SU-DHL-6 (cell line): ENCODE results near the gene COMMD9.

Source experiments
- H2AFZ ChIP-seq: fragments of 200-600 bp; sonication (generic); 2 replicates; pipeline ENCODE4 v1.6.1; 2014; ENCODE audit warnings: low read depth, mild to moderate bottlenecking, moderate library complexity, mixed read lengths, antibody characterized with exemption, low read length; ENCODE audit not compliant: severe bottlenecking
- H3F3A ChIP-seq: fragments of 200-600 bp; shearing (Covaris generic); 2 replicates; pipeline ENCODE4 v1.6.0; 2016; ENCODE audit warnings: antibody characterized with exemption, mild to moderate bottlenecking; ENCODE audit not compliant: insufficient read depth
- H3K27ac ChIP-seq: fragments of 200-600 bp; sonication (generic); 2 replicates; pipeline ENCODE4 v1.5.1; 2016; ENCODE audit warnings: low read depth, mild to moderate bottlenecking, low read length, moderate library complexity, mixed read lengths
- H3K27me3 ChIP-seq: fragments of 200-600 bp; sonication (generic), shearing (Covaris generic); 2 replicates; pipeline ENCODE4 v1.6.0; 2014; ENCODE audit warnings: mild to moderate bottlenecking, low read length
- H3K36me3 ChIP-seq: fragments of 200-600 bp; sonication (generic); 2 replicates; pipeline ENCODE4 v1.6.1; 2014; ENCODE audit warnings: mild to moderate bottlenecking, low read length, mixed read lengths
- H3K4me2 ChIP-seq: fragments of 300-600, 200-600 bp; shearing (Covaris generic), sonication (generic); 2 replicates; pipeline ENCODE4 v1.6.0; 2014; ENCODE audit warnings: low read length, low read depth, mild to moderate bottlenecking; ENCODE audit not compliant: poor library complexity, severe bottlenecking
- H3K4me3 ChIP-seq: fragments of 200-600 bp; sonication (generic); 2 replicates; pipeline ENCODE4 v1.5.1; 2014; ENCODE audit warnings: antibody characterized with exemption, low read length, mild to moderate bottlenecking, mixed read lengths; ENCODE audit not compliant: insufficient read depth, poor library complexity, severe bottlenecking
- H3K79me2 ChIP-seq: fragments of 200-600 bp; sonication (generic); 2 replicates; pipeline ENCODE4 v1.6.1; 2014; ENCODE audit warnings: mild to moderate bottlenecking, low read length, moderate library complexity; ENCODE audit not compliant: insufficient read depth
- H3K9ac ChIP-seq: fragments of 200-600 bp; sonication (generic); 2 replicates; pipeline ENCODE4 v1.7.0; 2014; ENCODE audit warnings: mild to moderate bottlenecking, low read length
- H3K9me2 ChIP-seq: fragments of 200-600 bp; sonication (generic); replicated peaks from 2 replicates; pipeline ENCODE4 v1.6.1; 2014; ENCODE audit warnings: low read length; ENCODE audit not compliant: insufficient read depth
- H3K9me3 ChIP-seq: fragments of 200-600 bp; sonication (generic); 2 replicates; pipeline ENCODE4 v1.6.1; 2014; ENCODE audit warnings: low read length, mixed read lengths; ENCODE audit not compliant: insufficient read depth
- H4K20me1 ChIP-seq: fragments of 200-600 bp; sonication (generic); 2 replicates; pipeline ENCODE4 v1.6.1; 2014; ENCODE audit warnings: low read depth, mild to moderate bottlenecking, antibody characterized with exemption, low read length, moderate library complexity, mixed read lengths
- CTCF ChIP-seq: fragments of 200-600 bp; sonication (generic); IDR thresholded peaks from one replicate; pipeline ENCODE4 v1.5.1; 2017; ENCODE audit warnings: antibody characterized with exemption, mild to moderate bottlenecking, low read length, moderate library complexity; ENCODE audit not compliant: insufficient read depth, poor library complexity, severe bottlenecking
- EZH2phosphoT487 ChIP-seq: fragments of 200-600 bp; sonication (generic), shearing (Covaris generic); conservative IDR thresholded peaks from 2 replicates; pipeline ENCODE4 v1.6.1; 2018; ENCODE audit warnings: mild to moderate bottlenecking, antibody characterized with exemption, low read length, moderate library complexity, mixed read lengths

Gene COMMD9

GRCh38 chr11:36228689-36229088, 60.5 kb downstream of the COMMD9 start:
- Histone ChIP-seq H3K9me3 (no peaks in the 10 kb centered on the region), H4K20me1 (no peaks in the 10 kb centered on the region), H3K4me3 (no peak overlapping the region), H3K36me3 (no peaks in the 10 kb centered on the region), H3K79me2 (no peaks in the 10 kb centered on the region), H3K4me2 (no peak overlapping the region), H3K27ac (no peak overlapping the region), H3F3A (no peaks in the 10 kb centered on the region), H3K27me3 (no peaks in the 10 kb centered on the region), H3K9me2 (no peaks in the 10 kb centered on the region), H3K9ac (no peak overlapping the region), H2AFZ (no peak overlapping the region)
- TF ChIP-seq CTCF (no peak), EZH2phosphoT487 (no peak)

GRCh38 chr11:36227044-36227443, 62.2 kb downstream of the COMMD9 start:
- H3K36me3 ChIP-seq = no peaks in the 10 kb centered on the region

GRCh38 chr11:36224209-36224882, 64.9 kb downstream of the COMMD9 start:
- H3K27me3 ChIP-seq = no peaks in the 10 kb centered on the region
- no peak overlapping the region for H3K9ac ChIP-seq
- no peak overlapping the region for H3K4me3 ChIP-seq

More at GRCh38 chr11:36227044-36227443, 62.2 kb downstream of the COMMD9 start:
- H2AFZ ChIP-seq = no peak overlapping the region
- no peaks in the 10 kb centered on the region for H4K20me1 ChIP-seq
- H3K9me2 ChIP-seq = no peaks in the 10 kb centered on the region
- H3F3A ChIP-seq = no peaks in the 10 kb centered on the region
- TF ChIP-seq EZH2phosphoT487 = no peak
- no peak for TF ChIP-seq CTCF
- H3K79me2 ChIP-seq = no peaks in the 10 kb centered on the region
- H3K9ac ChIP-seq = no peak overlapping the region
- H3K9me3 ChIP-seq = no peaks in the 10 kb centered on the region
- H3K4me2 ChIP-seq = no peak overlapping the region
- H3K27me3 ChIP-seq = no peaks in the 10 kb centered on the region
- no peak overlapping the region for H3K27ac ChIP-seq
- no peak overlapping the region for H3K4me3 ChIP-seq

More at GRCh38 chr11:36224209-36224882, 64.9 kb downstream of the COMMD9 start:
- no peaks in the 10 kb centered on the region for H3K9me2 ChIP-seq
- no peaks in the 10 kb centered on the region for H3F3A ChIP-seq
- no peak overlapping the region for H2AFZ ChIP-seq
- peaks cover 10% of the 10 kb centered on the region for H3K9me3 ChIP-seq
- H3K79me2 ChIP-seq = no peaks in the 10 kb centered on the region
- no peak for TF ChIP-seq CTCF
- TF ChIP-seq EZH2phosphoT487 = no peak
- H3K36me3 ChIP-seq = no peaks in the 10 kb centered on the region
- H4K20me1 ChIP-seq = no peaks in the 10 kb centered on the region
- no peak overlapping the region for H3K4me2 ChIP-seq
- no peak overlapping the region for H3K27ac ChIP-seq
